ENCODE results near the gene FIGN.

Gene FIGN

DNA sequence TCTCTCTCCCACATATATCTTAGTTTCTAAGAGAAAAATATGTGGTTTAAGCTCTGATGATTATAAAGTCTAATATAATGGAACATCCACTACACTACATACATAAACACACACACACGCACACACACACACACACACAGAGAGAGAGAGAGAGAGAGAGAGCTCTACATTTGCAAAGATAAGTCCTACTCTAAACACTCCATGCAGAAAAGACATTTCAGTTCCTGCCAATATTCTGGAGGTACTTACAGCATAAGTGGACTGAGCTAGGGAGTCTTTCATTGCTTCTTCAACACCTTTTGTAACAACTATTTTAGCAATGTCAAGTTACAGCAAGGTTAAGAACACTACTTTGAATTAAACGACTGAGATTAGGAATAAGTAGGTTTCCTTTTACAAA lies 80.1 kb downstream of the FIGN start:
- CTCF ChIA-PET: interaction anchor here (1.3 to 1.6 kb wide), 2 partner anchors 11 to 18 kb away, joined by 3 to 7 read pairs; no protein-coding TSS in a partner anchor
- Histone ChIP-seq H3K4me1 (ENCODE audit: control extremely low read depth in 1 of 4, control insufficient read depth in 4 of 4, insufficient read depth in 4 of 4, low read length in 3 of 4) (no peaks in the 10 kb centered on the region), H3K9me3 (ENCODE audit: control extremely low read depth in 1 of 5, control insufficient read depth in 4 of 5, insufficient read depth in 2 of 5, low read depth in 1 of 5, low read length in 4 of 5) (no peaks in the 10 kb centered on the region), H3K27me3 (replicated peaks in 2 of 5; ENCODE audit: control insufficient read depth in 4 of 5, insufficient read depth in 5 of 5, low read length in 4 of 5) (no peaks in the 10 kb centered on the region), H3K36me3 (ENCODE audit: control insufficient read depth in 4 of 4, insufficient read depth in 4 of 4, low read length in 3 of 4) (no peaks in the 10 kb centered on the region), H3K27ac (ENCODE audit: insufficient read depth in 1 of 2, low read depth in 1 of 2, low read length in 2 of 2, poor library complexity in 1 of 2, severe bottlenecking in 2 of 2) (no peak overlapping the region), H3K4me3 (ENCODE audit: control insufficient read depth in 1 of 7, extremely low read depth in 1 of 7, insufficient read depth in 4 of 7, low read depth in 2 of 7, low read length in 6 of 7) (no peak overlapping the region)
- POLR2A ChIA-PET: no interaction called here
- no CpG with 5 or more reads among the region's 2 CpGs for WGBS (ENCODE audit: insufficient coverage)
- DNase-seq: no peak

DNA sequence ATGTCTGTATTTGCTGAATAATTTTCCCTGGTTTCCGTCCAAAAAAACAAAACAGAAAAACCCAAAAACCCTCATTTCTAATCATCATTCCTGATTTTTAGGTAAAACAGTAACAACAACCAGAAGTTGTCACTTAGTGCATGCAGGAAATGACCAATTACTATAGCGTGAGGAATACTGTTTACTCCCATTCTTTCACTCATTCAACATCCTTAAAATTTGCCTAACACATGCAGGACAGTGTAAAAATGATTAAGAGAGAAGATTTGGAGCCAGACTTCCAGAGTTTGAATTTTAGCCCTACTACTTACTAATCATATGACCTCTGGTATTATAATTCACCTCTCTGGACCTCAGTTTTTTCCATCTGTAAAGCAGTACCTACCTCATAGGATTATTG lies 83.1 kb downstream of the FIGN start:
- ChIA-PET CTCF (no interaction called here), POLR2A (no interaction called here)
- H3K27ac ChIP-seq (ENCODE audit: insufficient read depth in 1 of 2, low read depth in 1 of 2, low read length in 2 of 2, poor library complexity in 1 of 2, severe bottlenecking in 2 of 2): no peak overlapping the region
- no peaks in the 10 kb centered on the region for H3K4me1 ChIP-seq (ENCODE audit: control extremely low read depth in 1 of 4, control insufficient read depth in 4 of 4, insufficient read depth in 4 of 4, low read length in 3 of 4)
- DNase-seq: no peak
- H3K4me3 ChIP-seq (ENCODE audit: control insufficient read depth in 1 of 7, extremely low read depth in 1 of 7, insufficient read depth in 4 of 7, low read depth in 2 of 7, low read length in 6 of 7): no peak overlapping the region
- H3K27me3 ChIP-seq (replicated peaks in 2 of 5; ENCODE audit: control insufficient read depth in 4 of 5, insufficient read depth in 5 of 5, low read length in 4 of 5): no peaks in the 10 kb centered on the region
- H3K36me3 ChIP-seq (ENCODE audit: control insufficient read depth in 4 of 4, insufficient read depth in 4 of 4, low read length in 3 of 4): no peaks in the 10 kb centered on the region
- 80% methylated on average over 1 of the region's 2 CpGs for WGBS (ENCODE audit: insufficient coverage)
- H3K9me3 ChIP-seq (ENCODE audit: control extremely low read depth in 1 of 5, control insufficient read depth in 4 of 5, insufficient read depth in 2 of 5, low read depth in 1 of 5, low read length in 4 of 5): no peaks in the 10 kb centered on the region

DNA sequence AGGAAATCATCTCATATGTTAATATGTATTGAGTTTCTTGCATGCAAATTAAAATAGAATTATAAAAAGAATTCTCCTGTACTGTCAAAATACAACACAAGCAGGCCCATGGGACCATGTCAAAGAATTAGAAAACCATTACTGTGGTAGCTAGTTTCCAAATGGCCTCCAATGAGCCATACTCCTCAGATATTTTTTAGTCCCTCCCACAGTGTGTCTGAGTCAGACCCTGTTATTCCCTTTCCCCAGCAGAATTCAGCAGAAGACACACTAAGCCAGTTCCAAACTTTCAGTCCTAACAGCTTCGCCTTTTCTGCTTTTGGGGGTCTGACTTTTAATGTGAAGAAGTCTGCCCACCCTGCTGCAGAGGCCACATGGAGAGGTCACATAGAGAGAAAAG lies 86.7 kb downstream of the FIGN start:
- no peaks in the 10 kb centered on the region for H3K27me3 ChIP-seq (replicated peaks in 2 of 5; ENCODE audit: control insufficient read depth in 4 of 5, insufficient read depth in 5 of 5, low read length in 4 of 5)
- 83% methylated on average over 1 of the region's 1 CpG for WGBS (ENCODE audit: insufficient coverage)
- no peaks in the 10 kb centered on the region for H3K4me1 ChIP-seq (ENCODE audit: control extremely low read depth in 1 of 4, control insufficient read depth in 4 of 4, insufficient read depth in 4 of 4, low read length in 3 of 4)
- no peaks in the 10 kb centered on the region for H3K36me3 ChIP-seq (ENCODE audit: control insufficient read depth in 4 of 4, insufficient read depth in 4 of 4, low read length in 3 of 4)
- DNase-seq: no peak
- no peak overlapping the region for H3K27ac ChIP-seq (ENCODE audit: insufficient read depth in 1 of 2, low read depth in 1 of 2, low read length in 2 of 2, poor library complexity in 1 of 2, severe bottlenecking in 2 of 2)
- no peaks in the 10 kb centered on the region for H3K9me3 ChIP-seq (ENCODE audit: control extremely low read depth in 1 of 5, control insufficient read depth in 4 of 5, insufficient read depth in 2 of 5, low read depth in 1 of 5, low read length in 4 of 5)
- POLR2A ChIA-PET: no interaction called here
- CTCF ChIA-PET: interaction anchor here (0.6 kb wide), 1 partner anchor 79 kb away, joined by 3 read pairs; no protein-coding TSS in a partner anchor
- no peak overlapping the region for H3K4me3 ChIP-seq (ENCODE audit: control insufficient read depth in 1 of 7, extremely low read depth in 1 of 7, insufficient read depth in 4 of 7, low read depth in 2 of 7, low read length in 6 of 7)

DNA sequence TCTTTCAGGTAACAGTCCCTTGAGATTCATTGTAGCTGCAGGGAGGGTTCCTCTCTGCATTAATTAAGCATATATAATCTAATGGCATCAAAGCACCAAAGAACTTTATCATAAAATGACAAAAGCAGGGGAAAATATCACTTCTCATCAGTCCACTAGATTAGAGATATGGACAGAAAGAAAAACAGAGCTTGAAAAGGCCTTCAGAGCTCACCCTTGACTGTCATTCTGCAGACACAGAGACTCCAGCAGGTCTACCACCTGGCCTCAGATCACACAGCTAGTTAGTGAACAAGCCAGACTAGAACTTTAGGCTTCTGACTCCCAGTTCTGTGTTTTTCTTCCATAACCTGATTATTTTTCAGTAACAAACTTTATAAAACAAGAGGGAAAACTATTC lies 88.5 kb downstream of the FIGN start:
- no peak for DNase-seq
- Histone ChIP-seq H3K4me1 (ENCODE audit: control extremely low read depth in 1 of 4, control insufficient read depth in 4 of 4, insufficient read depth in 4 of 4, low read length in 3 of 4) (no peaks in the 10 kb centered on the region), H3K36me3 (ENCODE audit: control insufficient read depth in 4 of 4, insufficient read depth in 4 of 4, low read length in 3 of 4) (no peaks in the 10 kb centered on the region), H3K27ac (ENCODE audit: insufficient read depth in 1 of 2, low read depth in 1 of 2, low read length in 2 of 2, poor library complexity in 1 of 2, severe bottlenecking in 2 of 2) (no peak overlapping the region), H3K9me3 (ENCODE audit: control extremely low read depth in 1 of 5, control insufficient read depth in 4 of 5, insufficient read depth in 2 of 5, low read depth in 1 of 5, low read length in 4 of 5) (no peaks in the 10 kb centered on the region), H3K4me3 (ENCODE audit: control insufficient read depth in 1 of 7, extremely low read depth in 1 of 7, insufficient read depth in 4 of 7, low read depth in 2 of 7, low read length in 6 of 7) (no peak overlapping the region), H3K27me3 (replicated peaks in 2 of 5; ENCODE audit: control insufficient read depth in 4 of 5, insufficient read depth in 5 of 5, low read length in 4 of 5) (no peaks in the 10 kb centered on the region)
- ChIA-PET POLR2A (no interaction called here), CTCF (no interaction called here)

DNA sequence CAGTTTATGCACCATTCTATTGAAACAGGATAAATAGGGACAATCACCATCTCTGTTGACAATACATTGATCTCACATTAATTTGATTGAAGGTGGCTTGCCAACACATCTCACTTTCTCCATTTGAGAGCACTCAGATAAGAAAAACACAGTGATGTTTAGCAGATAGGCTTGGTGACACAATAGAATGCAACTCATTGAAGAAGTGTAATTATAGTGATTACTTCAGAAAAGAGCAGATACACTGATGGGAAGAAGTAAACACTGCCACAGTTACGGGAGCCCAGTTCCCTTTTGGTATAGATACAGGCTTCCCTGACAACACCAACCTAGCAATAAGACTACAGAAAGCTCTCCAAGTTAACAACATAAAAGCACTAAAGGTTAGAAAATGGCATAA lies 89.1 kb downstream of the FIGN start:
- CTCF ChIA-PET: no interaction called here
- no peak for DNase-seq
- no peaks in the 10 kb centered on the region for H3K4me1 ChIP-seq (ENCODE audit: control extremely low read depth in 1 of 4, control insufficient read depth in 4 of 4, insufficient read depth in 4 of 4, low read length in 3 of 4)
- H3K27ac ChIP-seq (ENCODE audit: insufficient read depth in 1 of 2, low read depth in 1 of 2, low read length in 2 of 2, poor library complexity in 1 of 2, severe bottlenecking in 2 of 2): no peak overlapping the region
- H3K4me3 ChIP-seq (ENCODE audit: control insufficient read depth in 1 of 7, extremely low read depth in 1 of 7, insufficient read depth in 4 of 7, low read depth in 2 of 7, low read length in 6 of 7): no peak overlapping the region
- H3K27me3 ChIP-seq (replicated peaks in 2 of 5; ENCODE audit: control insufficient read depth in 4 of 5, insufficient read depth in 5 of 5, low read length in 4 of 5): no peaks in the 10 kb centered on the region
- WGBS (ENCODE audit: insufficient coverage): no CpG with 5 or more reads among the region's 1 CpG
- POLR2A ChIA-PET: no interaction called here
- no peaks in the 10 kb centered on the region for H3K36me3 ChIP-seq (ENCODE audit: control insufficient read depth in 4 of 4, insufficient read depth in 4 of 4, low read length in 3 of 4)
- H3K9me3 ChIP-seq (ENCODE audit: control extremely low read depth in 1 of 5, control insufficient read depth in 4 of 5, insufficient read depth in 2 of 5, low read depth in 1 of 5, low read length in 4 of 5): no peaks in the 10 kb centered on the region

DNA sequence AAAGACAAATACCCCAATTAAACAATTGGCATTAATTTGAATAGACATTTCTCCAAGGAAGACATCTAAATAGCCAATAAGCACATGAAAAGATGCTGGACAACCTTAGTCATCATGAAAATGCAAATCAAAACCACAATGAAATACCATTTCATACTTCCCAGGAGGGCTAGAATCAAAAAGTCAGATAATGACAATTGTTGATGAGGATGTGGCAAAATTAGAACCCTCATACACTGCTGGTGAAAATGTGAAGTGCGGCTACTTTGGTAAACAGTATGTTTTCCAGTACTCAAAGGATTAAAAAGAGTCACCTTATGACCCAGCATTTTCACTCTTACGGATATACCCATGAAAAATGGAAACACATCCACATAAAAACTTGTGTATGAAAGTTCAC lies 91.6 kb downstream of the FIGN start:
- 89% methylated on average over 2 of the region's 2 CpGs for WGBS (ENCODE audit: insufficient coverage)
- no peaks in the 10 kb centered on the region for H3K36me3 ChIP-seq (ENCODE audit: control insufficient read depth in 4 of 4, insufficient read depth in 4 of 4, low read length in 3 of 4)
- H3K4me1 ChIP-seq (ENCODE audit: control extremely low read depth in 1 of 4, control insufficient read depth in 4 of 4, insufficient read depth in 4 of 4, low read length in 3 of 4): no peaks in the 10 kb centered on the region
- no peaks in the 10 kb centered on the region for H3K9me3 ChIP-seq (ENCODE audit: control extremely low read depth in 1 of 5, control insufficient read depth in 4 of 5, insufficient read depth in 2 of 5, low read depth in 1 of 5, low read length in 4 of 5)
- no peak overlapping the region for H3K27ac ChIP-seq (ENCODE audit: insufficient read depth in 1 of 2, low read depth in 1 of 2, low read length in 2 of 2, poor library complexity in 1 of 2, severe bottlenecking in 2 of 2)
- no peaks in the 10 kb centered on the region for H3K27me3 ChIP-seq (replicated peaks in 2 of 5; ENCODE audit: control insufficient read depth in 4 of 5, insufficient read depth in 5 of 5, low read length in 4 of 5)
- H3K4me3 ChIP-seq (ENCODE audit: control insufficient read depth in 1 of 7, extremely low read depth in 1 of 7, insufficient read depth in 4 of 7, low read depth in 2 of 7, low read length in 6 of 7): no peak overlapping the region
- DNase-seq: no peak
- ChIA-PET CTCF (no interaction called here), POLR2A (no interaction called here)

DNA sequence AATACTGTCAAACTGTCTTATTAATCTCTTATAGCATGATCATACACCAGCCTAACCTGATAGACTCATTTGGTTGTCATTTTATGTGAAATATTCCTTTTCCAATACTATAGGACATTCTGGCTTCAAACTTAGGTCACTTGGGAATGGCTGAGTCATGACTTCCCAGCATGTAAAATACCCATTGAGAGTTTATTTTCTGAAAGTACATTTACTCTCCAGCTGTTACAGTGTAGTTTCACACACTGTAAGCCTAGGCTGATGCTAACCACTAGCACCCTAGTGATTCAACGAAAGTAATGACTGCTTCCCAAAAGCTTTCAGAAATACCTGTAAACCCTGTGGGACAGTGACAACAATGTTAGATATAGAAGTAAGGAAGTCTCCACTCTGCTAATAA lies 93.8 kb downstream of the FIGN start:
- no peak for DNase-seq
- ChIA-PET POLR2A (no interaction called here), CTCF (no interaction called here)
- Histone ChIP-seq H3K4me3 (ENCODE audit: control insufficient read depth in 1 of 7, extremely low read depth in 1 of 7, insufficient read depth in 4 of 7, low read depth in 2 of 7, low read length in 6 of 7) (no peak overlapping the region), H3K36me3 (ENCODE audit: control insufficient read depth in 4 of 4, insufficient read depth in 4 of 4, low read length in 3 of 4) (no peaks in the 10 kb centered on the region), H3K27ac (ENCODE audit: insufficient read depth in 1 of 2, low read depth in 1 of 2, low read length in 2 of 2, poor library complexity in 1 of 2, severe bottlenecking in 2 of 2) (no peak overlapping the region), H3K27me3 (replicated peaks in 2 of 5; ENCODE audit: control insufficient read depth in 4 of 5, insufficient read depth in 5 of 5, low read length in 4 of 5) (no peaks in the 10 kb centered on the region), H3K9me3 (ENCODE audit: control extremely low read depth in 1 of 5, control insufficient read depth in 4 of 5, insufficient read depth in 2 of 5, low read depth in 1 of 5, low read length in 4 of 5) (no peaks in the 10 kb centered on the region), H3K4me1 (ENCODE audit: control extremely low read depth in 1 of 4, control insufficient read depth in 4 of 4, insufficient read depth in 4 of 4, low read length in 3 of 4) (no peaks in the 10 kb centered on the region)
- no CpG with 5 or more reads among the region's 1 CpG for WGBS (ENCODE audit: insufficient coverage)
